Measurements from ENCODE around the gene SPI1.

Gene SPI1

DNA sequence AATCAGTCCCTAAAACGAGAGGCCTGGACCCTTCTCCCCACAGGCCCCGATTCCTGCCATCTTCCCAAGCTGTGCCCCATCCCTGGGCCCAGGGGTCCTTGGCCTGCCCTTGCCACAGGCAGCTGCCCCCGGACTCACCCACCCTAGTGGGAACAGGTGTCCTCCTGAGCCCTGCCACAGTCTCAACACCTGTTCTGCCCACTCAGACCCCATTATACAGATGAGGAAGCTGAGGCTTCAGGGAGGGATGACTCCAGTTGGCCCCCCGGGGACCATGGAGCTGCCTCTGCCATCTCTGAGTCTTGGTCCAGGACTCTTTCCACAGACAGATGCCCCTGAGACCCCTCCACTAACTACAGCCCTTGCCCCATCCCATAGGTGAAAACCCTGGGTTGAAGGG lies 41.8 kb downstream of the SPI1 start:
- Histone ChIP-seq H3K9me3 (ENCODE audit: control insufficient read depth, insufficient read depth, low read depth, low read length) (no peaks in the 10 kb centered on the region), H3K4me1 (ENCODE audit: control insufficient read depth, insufficient read depth, low read length) (no peaks in the 10 kb centered on the region), H3K4me3 (ENCODE audit: low read depth, low read length) (no peak overlapping the region), H3K27ac (ENCODE audit: extremely low read depth, low read depth, low read length) (no peak overlapping the region), H3K36me3 (ENCODE audit: control insufficient read depth in 2 of 2, insufficient read depth in 1 of 2, low read length in 2 of 2) (no peaks in the 10 kb centered on the region)
- TF ChIP-seq ZNF391 (tag by site-specific recombination; IDR thresholded peaks at IDR 0.05; ENCODE audit: borderline replicate concordance, low read depth): no peak
- no peak for TF ChIP-seq ZNF777 (tag by site-specific recombination; IDR thresholded peaks at IDR 0.05; ENCODE audit: borderline replicate concordance)
- TF ChIP-seq SALL2 (tag by site-specific recombination; IDR thresholded peaks at IDR 0.05; ENCODE audit: borderline replicate concordance): no peak
- no peak for TF ChIP-seq ZNF501 (tag by site-specific recombination; IDR thresholded peaks at IDR 0.05)
- no peak for TF ChIP-seq ZNF341 (tag by site-specific recombination; IDR thresholded peaks at IDR 0.05; ENCODE audit: low read depth)
- TF ChIP-seq, protein P1, sequence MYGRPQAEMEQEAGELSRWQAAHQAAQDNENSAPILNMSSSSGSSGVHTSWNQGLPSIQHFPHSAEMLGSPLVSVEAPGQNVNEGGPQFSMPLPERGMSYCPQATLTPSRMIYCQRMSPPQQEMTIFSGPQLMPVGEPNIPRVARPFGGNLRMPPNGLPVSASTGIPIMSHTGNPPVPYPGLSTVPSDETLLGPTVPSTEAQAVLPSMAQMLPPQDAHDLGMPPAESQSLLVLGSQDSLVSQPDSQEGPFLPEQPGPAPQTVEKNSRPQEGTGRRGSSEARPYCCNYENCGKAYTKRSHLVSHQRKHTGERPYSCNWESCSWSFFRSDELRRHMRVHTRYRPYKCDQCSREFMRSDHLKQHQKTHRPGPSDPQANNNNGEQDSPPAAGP (tag by site-specific recombination; IDR thresholded peaks at IDR 0.05): no peak
- TF ChIP-seq ZFP41 (tag by site-specific recombination; IDR thresholded peaks at IDR 0.05; ENCODE audit: borderline replicate concordance): no peak
- TF ChIP-seq ZNF169 (tag by site-specific recombination; IDR thresholded peaks at IDR 0.05): no peak
- no peak for TF ChIP-seq ZNF776 (tag by site-specific recombination; IDR thresholded peaks at IDR 0.05; ENCODE audit: borderline replicate concordance)
- no peak for TF ChIP-seq ZBTB10 (tag by site-specific recombination; IDR thresholded peaks at IDR 0.05)
- TF ChIP-seq BCL11B (tag by site-specific recombination; IDR thresholded peaks at IDR 0.05; ENCODE audit: low read depth): no peak
- TF ChIP-seq MYNN (tag by site-specific recombination; IDR thresholded peaks at IDR 0.05; ENCODE audit: borderline replicate concordance): no peak
- TF ChIP-seq ZNF426 (tag by site-specific recombination; IDR thresholded peaks at IDR 0.05): no peak
- TF ChIP-seq ZBTB11 (tag by site-specific recombination; conservative IDR thresholded peaks at IDR 0.05; ENCODE audit: low read depth): no peak
- no peak for TF ChIP-seq ZNF660 (tag by site-specific recombination; IDR thresholded peaks at IDR 0.05)
- no peak for TF ChIP-seq SP2 (tag by site-specific recombination; IDR thresholded peaks at IDR 0.05)
- TF ChIP-seq ZBTB1 (tag by site-specific recombination; IDR thresholded peaks at IDR 0.05): no peak
- TF ChIP-seq SP7 (tag by site-specific recombination; IDR thresholded peaks at IDR 0.05): no peak
- CTCF ChIA-PET: interaction anchor here (0.7 kb wide), 1 partner anchor 190 kb away, joined by 3 read pairs; no protein-coding TSS in a partner anchor
- POLR2A ChIA-PET: no interaction called here

- no peak overlapping the region for H3K4me3 ChIP-seq (ENCODE audit: low read depth, low read length)
- ChIA-PET POLR2A (no interaction called here), CTCF (no interaction called here)
- H3K36me3 ChIP-seq (ENCODE audit: control insufficient read depth in 2 of 2, insufficient read depth in 1 of 2, low read length in 2 of 2): peaks cover 0 to under 1% of the 10 kb centered on the region in 2 experiments; a peak in 1 of 3 replicates
- no peaks in the 10 kb centered on the region for H3K9me3 ChIP-seq (ENCODE audit: control insufficient read depth, insufficient read depth, low read depth, low read length)
- no peak overlapping the region for H3K27ac ChIP-seq (ENCODE audit: extremely low read depth, low read depth, low read length)
- no peaks in the 10 kb centered on the region for H3K4me1 ChIP-seq (ENCODE audit: control insufficient read depth, insufficient read depth, low read length)
- TF ChIP-seq SALL2 (tag by site-specific recombination; IDR thresholded peaks at IDR 0.05; ENCODE audit: borderline replicate concordance) (no peak), ZNF555 (tag by site-specific recombination; conservative IDR thresholded peaks at IDR 0.05) (no peak), GLIS1 (tag by site-specific recombination; IDR thresholded peaks at IDR 0.05) (no peak), ZNF544 (tag by site-specific recombination; IDR thresholded peaks at IDR 0.05) (no peak), ZNF701 (tag by site-specific recombination; IDR thresholded peaks at IDR 0.05) (no peak), PRDM6 (tag by site-specific recombination; IDR thresholded peaks at IDR 0.05) (no peak), RBAK (tag by site-specific recombination; IDR thresholded peaks at IDR 0.05) (no peak)
- TF ChIP-seq, protein P2, sequence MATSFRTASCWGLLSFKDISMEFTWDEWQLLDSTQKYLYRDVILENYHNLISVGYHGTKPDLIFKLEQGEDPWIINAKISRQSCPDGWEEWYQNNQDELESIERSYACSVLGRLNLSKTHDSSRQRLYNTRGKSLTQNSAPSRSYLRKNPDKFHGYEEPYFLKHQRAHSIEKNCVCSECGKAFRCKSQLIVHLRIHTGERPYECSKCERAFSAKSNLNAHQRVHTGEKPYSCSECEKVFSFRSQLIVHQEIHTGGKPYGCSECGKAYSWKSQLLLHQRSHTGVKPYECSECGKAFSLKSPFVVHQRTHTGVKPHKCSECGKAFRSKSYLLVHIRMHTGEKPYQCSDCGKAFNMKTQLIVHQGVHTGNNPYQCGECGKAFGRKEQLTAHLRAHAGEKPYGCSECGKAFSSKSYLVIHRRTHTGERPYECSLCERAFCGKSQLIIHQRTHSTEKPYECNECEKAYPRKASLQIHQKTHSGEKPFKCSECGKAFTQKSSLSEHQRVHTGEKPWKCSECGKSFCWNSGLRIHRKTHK (tag by site-specific recombination; IDR thresholded peaks at IDR 0.05): no peak
Measured at GRCh38 chr11:47335733-47336132, 42.6 kb downstream of the SPI1 start.

Data from HEK293 (cell line).